ENCODE measurements around the gene TBC1D1.

Gene TBC1D1

DNA sequence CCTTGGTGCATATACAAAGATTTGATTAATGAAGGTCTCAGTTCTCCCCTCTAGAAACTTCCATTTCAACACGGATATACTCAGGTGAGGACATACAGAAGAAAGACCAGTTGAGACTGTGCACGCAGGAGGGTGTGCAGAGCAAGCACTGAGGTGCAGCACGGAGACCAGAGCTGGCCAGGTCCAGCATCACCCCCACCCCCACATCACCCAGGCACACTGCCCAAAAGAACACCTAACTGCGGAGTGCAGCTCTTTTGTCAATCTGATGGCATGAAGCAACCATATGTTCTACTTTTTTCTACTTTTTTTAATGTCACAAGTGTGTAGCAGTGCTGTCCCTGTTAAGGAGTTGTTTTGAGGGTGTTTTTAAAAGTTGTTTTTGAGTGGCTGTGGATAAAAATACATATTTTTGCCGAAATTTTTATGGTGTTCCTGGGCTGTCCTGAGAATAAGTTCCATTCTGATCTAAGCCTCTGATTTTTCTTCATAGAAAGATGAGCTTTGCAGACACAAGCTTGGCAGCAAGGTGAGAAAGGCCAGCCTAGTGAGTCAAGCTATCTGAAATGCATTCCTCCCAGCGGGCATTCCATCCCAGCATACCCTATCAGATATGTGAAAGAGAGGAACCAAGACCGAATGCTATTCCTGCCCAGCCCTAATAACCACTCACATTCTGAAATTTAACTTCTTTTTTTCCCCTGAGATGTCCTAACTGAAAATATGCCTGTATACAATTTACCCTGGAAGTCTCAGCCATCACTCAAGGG lies 243.0 kb downstream of the TBC1D1 start:
- DNase-seq: no peak

DNA sequence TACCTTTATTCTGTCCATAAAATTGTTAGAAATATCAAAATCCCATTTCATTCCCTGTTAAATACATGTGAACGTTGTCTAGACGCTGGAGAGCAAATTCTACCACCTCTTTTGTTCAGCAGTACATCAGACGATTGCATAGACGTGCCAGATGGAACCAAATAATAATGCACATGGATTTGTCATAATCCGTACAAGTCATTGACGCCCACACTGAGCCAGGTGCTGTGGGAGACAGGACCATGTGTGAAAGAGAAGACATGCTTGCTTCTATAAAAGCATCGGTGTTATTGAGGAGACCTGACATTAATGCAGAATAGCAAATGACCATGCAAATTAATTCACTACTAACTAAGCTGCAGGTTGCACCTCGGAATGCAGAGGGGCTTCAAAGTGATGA lies 244.3 kb downstream of the TBC1D1 start:
- DNase-seq: no peak

DNA sequence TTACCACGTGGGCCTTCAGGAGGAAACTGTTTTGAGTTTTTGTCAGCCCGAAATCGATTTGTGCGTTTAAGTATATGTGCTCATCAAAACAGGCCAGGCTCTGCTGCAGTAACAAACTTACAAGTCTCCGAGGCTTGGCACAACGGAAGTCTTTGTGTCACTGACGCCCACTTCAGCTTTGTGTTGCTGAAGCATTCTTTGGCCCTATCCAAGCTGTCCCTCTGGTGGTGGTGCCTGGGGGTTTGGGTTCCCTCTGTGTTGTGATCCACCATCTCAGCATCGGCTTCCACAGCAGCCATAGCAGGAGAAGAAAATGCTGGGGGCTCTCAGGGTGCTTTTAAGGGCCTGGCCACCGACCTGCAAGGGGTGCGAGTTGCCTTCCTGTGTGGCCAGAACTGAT lies 245.7 kb downstream of the TBC1D1 start:
- DNase-seq: no peak

DNA sequence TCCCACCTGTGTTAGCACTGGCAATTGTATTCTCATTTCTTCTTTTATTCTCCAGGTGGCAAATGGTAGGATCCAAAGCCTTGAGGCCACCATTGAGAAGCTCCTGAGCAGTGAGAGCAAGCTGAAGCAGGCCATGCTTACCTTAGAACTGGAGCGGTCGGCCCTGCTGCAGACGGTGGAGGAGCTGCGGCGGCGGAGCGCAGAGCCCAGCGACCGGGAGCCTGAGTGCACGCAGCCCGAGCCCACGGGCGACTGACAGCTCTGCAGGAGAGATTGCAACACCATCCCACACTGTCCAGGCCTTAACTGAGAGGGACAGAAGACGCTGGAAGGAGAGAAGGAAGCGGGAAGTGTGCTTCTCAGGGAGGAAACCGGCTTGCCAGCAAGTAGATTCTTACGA lies 246.2 kb downstream of the TBC1D1 start:
- no peak for DNase-seq

DNA sequence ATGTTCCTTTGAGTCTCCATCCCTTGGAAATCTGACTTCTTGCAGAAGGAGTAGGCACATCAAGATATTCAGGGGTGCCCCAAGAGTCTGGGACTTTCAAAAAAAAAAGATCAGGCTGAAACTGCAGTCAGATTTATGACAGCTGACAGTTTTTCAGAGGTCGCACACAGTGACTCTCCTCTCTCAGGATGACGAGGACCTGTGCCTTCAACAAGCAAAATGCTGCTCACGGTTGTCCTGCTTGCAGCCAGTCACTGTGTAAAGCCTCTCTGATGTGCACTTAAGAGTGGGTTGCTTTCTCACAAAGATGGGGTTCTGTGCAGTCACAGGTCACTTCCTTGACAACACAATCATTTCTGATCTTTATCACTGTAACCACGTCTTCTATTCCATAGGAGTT lies 247.5 kb downstream of the TBC1D1 start:
- no peak for DNase-seq

DNA sequence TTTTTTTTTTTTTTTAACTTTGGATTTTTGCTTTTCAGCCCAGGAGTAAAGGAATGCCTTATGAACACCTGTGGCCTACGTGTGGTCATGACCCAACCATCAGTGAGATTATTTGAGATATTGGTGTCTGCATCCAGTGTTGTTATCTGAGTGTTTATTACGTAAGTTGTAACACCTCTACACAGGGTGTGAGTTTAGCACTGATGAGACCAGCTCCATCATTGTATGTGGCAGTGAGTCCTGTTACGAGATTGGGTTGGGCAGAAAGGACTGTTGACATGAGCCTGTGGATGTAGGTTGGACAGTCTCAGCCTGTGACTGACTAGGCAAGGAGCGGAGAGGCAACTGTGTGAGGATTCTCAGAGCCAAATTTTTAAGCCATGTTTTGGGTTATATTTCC lies 248.3 kb downstream of the TBC1D1 start:
- DNase-seq: no peak

DNA sequence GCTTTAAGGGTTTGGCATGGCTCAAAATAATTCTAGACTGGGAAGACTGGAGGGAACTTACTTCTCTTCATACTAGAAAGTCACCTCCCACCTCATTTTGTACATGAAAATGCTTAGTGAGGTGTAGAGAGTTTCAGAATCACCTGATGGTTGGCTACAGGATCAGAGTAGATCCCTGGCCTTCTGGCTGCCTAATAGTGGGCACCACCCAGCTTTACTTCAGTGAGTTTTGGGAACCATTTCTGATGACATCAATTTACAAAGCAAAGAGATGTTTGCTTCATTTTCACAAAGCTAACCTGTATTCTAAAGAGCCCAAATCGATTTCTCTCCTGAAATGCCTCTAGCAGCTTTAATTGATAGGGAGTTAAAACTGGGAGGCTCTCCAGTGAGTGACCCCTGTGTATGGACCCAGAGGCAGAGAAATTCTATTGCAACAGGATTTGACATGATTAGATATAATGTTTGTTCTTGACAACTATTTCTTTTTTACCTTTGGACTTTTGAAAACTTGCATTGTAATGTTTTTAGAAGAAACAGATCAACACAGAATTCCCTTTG lies 249.8 kb downstream of the TBC1D1 start:
- DNase-seq: no peak

DNA sequence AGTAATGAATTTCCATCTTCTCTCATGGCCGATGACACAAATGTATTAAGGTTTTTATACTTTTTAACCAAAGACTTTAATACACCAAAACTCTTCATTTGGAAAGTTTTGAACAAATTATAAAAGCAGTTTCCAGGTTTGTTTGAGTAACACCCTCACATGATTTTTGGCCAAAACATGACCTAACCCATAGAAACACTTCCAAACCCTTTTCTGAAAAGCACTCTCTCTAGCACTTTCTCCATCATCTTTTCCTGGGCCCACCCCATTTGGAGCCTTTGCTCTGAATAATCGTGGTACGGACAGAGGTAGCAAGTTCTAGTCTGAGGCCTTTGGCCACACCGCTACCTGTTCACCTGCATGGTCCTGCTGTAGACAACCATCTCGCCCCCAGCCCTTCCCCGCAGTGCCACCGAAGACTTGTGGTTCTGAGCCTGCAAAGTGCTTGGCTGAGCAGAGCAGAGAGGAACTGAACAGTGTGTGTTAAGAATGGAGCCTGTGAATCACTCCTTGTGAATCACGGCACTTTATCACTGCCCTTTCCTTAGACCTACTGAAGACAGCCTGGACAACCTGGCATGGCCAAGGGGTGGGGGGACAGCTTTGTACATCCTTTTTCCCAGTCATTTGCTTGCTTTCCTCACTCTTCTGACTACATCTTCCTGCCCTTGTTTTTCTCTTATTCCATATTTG lies 251.1 kb downstream of the TBC1D1 start:
- DNase-seq: no peak

DNA sequence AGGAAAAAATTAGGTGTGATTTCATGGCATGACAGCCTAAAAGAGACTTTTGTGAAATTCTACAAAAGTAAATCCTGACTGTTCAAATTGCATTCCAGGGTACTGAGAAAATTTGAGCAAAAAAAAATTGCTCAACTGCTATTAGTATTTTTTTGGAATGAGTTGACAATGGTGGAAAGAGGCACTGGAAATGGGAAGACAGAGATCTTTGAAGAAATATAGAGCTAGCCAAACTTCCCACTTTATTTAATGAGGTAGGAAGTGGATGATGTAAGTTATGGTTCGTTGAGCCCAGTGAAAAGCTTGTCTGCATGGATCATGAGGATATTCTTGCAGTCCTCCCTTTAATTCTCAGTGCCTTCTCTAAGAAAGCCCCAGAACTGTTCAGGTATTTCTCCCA lies 253.1 kb downstream of the TBC1D1 start:
- DNase-seq: no peak

DNA sequence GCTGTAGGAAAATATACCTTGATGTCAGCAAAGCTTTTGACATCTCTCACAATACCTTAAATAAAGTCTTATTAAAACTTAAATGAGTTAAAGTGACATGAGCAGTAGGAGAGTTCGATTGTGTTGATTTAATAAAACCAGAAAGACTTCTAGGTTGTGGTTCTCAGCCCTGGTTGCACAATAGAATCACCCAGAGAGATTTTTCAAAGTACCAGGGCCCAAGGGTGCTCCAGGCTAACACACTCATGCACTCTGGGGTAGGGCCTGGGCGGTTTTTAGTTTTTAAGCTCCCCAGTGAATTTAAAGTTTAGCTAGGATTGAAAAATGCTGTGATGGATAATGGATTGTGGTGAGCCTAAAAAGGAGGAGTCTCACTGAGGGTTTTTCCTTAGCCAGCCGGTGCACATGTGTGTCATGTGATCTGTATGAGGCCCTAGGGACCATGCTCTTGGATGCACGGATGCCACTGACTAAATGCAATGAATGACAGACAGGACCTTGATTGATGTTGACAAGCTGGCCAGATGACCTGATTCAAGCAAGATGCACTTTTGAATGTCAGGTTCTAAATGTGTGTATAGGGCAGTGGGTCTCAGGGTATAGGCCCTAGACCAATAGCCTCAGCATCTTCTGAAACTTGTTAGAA lies 254.3 kb downstream of the TBC1D1 start:
- no peak for DNase-seq

DNA sequence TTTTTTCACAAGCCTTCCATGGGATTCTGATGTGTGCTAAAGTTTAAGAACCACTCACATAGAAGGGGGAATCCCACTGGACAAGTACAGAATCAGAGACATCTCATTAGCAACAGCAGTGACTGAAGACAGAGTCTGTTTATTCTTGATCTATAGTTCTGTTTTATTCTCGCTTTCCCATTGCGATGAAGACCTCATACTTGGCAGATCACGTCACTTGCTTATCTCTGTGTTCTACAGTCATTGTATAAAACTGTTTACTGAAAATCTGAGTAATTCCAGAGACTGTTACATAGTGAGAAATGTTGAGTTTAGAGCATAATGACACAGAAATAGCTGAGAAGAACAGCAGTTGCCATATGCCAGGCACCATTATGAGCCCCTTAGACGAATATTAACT lies 254.9 kb downstream of the TBC1D1 start:
- no peak for DNase-seq

DNA sequence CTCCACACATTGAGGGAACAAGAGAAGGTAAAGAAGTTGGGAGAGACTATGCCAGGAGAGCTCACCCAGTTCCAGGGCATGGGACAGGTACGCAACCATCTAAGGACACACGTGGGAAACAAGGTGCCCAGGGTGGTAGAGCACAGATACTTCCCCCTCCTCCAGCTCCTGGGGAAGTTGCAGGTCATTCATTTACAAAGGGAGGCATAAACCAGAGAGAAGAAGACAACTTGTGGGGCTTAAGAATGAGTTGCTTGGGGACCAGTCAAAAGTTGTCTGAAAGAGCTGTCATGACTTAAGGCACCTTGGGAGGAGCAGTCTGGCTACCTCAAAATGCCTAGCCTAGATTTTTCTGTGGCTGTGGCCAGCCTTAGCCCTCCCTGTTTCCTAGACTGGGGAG lies 255.5 kb downstream of the TBC1D1 start:
- DNase-seq: no peak

DNA sequence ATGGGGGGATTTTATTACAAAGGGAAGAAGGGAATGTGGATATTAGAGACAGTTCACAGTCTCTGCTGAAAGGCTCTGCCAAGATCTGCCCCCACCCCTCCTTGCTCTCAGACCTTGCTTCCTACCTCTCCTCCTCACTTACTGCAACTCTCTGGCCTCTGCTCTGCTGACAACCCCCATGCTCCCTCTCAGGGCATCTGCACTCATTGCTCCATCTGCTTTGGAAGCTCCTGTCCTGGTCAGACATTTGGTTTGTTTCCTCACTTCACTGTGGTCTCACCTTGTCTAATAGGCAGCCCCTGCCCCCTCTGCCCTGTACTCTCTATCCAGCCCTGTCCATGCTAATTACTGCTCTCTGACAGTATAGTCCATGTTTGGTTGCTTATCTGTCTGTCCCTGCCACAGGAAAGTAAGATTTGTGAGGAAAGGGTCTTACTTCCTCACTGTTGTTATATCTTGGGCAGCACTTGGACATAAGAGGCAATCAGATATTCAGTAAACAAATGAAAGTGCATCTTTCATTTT lies 258.6 kb downstream of the TBC1D1 start:
- no peak for DNase-seq

DNA sequence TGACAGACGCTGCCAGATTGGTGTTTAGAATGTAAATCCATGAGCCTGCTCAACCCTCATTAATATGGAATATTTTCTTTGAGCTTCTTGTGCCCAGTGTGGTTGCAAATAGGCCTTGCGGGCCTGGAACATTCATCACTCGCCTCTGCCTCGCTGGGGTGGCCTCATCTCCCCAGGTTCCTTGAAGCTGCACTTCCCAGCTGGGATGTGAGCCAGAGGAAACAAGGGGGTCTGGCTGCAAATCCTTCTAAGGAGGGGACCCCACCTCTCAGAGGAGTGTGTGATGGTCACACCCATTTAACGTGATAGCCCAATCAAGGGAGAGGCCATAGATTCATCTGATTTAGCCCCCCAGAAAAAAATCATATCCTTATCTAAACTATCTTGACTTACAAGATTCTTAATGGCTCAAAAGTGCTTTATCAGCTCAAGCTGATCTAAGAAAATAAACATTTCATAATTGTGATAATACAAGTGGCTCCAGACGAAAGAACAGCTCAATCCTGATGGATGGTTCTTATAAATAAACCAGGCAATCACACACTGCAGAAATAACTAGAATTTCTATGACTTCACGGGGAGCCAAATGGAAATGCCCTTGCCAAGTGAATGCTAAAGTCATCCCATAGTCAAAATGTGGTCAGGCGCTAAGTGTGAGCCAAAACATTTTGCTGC lies 259.2 kb downstream of the TBC1D1 start:
- DNase-seq: no peak

DNA sequence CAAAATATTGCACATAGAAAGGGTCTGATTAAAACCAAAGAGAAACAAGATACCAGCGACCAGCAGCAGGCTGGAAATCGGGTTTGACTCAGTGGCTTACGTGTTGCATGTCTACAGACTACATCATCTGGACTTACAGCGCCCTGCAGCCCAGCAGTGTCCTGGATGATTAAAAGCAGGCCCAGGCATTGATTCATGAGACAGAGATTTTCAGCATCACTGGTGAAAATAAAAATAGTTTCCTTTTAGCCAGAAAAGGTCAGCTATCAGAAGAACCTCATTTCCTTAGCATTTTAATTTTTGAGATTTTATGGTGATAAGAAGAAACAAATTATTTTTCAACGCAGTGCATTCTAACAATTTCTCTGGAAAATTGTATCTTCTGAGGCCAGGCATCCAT lies 259.9 kb downstream of the TBC1D1 start:
- no peak for DNase-seq

DNA sequence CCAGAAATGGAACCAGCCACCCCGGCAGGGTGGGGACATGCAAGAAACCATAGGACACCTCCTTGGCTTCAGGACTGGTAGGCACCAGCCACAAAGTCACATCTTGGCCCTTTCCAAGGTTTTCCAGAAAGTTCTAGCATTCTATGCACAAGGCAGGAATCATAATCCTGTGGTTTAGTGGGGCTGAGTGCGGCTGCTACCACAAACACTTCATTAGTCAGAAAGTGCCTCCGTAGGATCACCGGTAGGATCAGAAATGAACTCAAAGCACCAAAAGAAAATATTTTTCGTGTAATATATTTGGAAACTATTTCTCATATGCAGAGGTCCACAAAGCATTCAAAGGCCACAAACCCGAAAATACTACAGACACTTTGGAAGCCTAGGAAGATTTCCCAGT lies 261.0 kb downstream of the TBC1D1 start:
- no peak for DNase-seq

DNA sequence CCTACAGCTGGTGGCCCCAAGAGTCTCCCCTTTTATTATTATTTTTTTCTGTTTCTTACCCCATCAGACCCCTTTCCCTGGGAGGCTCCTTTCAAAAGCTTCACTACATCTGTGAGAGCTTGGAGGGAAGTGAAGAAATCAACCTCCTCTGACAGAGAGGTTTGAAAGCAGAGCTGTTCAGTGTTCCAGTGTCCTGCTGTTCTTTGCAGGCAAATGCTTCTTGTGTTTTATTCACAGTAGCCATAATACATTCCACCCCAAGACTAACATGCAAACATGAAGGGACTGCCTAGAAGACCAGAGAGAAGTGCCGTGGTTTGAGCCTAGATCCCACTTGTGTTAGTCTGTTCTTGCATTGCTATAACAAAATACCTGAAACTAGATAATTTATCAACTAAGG lies 261.4 kb downstream of the TBC1D1 start:
- DNase-seq: no peak

DNA sequence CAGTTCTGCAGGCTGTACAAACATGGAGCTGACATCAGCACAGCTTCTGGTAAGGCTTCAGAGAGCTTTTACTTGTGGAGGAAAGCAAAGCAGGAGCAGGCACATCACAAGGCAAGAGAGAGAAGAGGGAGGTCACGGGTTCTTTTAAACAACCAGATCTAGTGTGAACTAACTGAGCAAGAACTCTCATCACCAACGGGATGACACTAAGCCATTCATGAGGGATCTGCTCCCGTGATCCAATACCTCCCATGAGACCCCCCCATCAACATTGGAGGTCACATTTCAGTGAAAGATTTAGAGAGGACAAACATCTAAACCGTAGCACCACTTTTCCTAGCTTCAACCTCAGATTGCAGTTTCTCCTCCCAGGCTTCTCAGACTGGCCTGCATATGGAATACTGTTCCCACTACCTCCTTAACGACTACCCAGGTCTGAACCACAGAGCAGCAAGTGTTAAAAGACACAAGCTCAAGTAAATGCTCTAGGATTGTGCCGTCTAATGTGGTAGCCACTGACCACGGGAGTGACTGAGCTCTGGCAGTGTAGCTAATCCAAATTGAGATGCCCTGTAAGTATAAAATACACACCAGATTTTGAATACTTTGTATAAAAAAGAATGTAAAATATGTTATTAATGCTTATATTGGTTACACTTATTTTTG lies 262.0 kb downstream of the TBC1D1 start:
- no peak for DNase-seq

DNA sequence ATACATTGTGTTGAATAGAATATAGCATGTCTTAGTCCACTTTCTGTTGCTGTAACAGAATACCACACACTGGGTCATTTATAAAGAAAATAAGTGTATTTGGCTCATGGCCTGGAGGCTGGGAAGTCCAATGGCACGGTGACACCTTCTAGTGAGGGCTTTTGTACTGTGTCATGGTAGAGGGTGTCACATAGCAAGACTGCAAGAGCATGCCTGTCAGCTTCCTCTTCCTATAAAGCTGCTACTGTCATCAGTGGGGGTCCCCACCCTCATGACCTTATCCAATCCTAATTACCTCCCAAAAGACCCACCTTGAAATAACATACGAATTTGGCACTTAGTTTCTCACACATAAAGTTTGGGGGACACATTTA lies 262.5 kb downstream of the TBC1D1 start:
- DNase-seq: no peak

DNA sequence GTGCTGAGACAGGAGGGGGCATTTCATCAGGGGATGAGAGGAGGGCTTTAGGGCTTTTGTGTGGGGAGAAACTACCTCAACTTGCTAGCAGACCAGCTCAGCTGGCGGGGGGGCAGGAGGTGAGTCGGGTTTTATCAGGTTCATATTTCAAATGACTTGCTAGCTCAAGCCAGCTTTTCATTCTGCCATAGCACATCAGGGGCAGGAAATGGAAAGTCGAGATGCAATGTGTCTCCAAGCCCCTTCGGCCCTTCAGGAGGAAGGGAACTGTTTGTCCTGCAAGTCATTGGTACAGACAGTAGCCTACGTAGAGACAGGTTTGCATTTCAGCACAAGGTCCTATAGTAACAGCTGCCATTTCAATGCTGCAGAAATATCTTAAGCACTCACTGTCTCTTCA lies 263.4 kb downstream of the TBC1D1 start:
- DNase-seq: no peak

DNA sequence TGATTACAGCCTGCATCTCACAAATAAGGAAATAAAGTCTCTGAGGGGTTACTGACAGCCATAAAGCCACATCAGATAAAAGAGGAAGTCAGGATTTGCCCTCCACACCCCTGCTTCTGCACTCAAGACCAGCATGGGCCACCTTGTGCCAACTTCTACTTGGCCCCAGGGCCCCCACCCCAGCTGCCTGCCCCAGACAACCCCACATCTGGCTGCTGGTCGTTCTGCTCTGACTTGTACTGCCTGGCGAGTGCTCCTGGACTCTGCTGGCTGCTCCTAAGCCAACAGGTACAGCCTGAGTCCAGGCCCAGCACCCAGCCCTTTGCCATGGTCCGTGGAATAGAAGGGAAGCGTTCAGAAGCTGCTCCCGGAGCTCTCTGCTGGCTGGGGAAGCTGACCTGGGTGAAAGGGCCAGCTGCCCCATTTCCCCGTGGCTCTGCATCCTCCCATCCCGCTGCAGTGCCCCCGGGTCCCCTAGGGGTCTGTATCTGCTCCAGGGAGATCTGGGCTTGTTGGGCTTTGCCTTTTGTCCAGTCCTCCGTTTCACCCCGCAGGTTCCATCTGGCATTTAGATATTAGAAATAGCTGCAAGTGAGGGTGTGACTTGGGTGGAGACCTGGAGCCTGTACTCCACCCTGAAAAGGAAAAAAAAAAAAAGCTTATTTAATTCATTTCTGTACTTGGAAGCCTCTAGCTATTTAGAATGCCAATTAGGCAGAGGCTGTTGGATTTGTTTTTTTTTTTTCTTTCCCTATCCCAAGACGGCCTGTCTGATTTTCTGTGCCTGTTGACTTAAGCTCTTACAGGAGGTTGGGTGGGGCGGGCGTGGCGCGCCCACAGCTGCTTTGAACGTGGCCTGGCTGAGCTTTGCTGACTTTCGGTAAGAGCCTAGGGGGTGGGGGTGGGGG lies 264.1 kb downstream of the TBC1D1 start:
- no peak for DNase-seq

Data from NCI-H1694 treated with DMSO at 0.1 percent for 48 hours (cell line).